OCI-LY3 (cell line): ENCODE measurements around the gene PPP1R7.

Source experiments
- H2AFZ ChIP-seq: fragments of 200-600, 300-600 bp; shearing (Covaris generic); 2 replicates; pipeline ENCODE4 v1.6.0; 2014; ENCODE audit warnings: antibody characterized with exemption, low read depth, low read length
- H3K27ac ChIP-seq: fragments of 200-600, 300-600 bp; sonication (generic); 2 replicates; pipeline ENCODE4 v1.5.1; 2014; ENCODE audit warnings: mild to moderate bottlenecking, low read length, moderate library complexity, mixed read lengths
- H3K27me3 ChIP-seq: fragments of 200-600, 300-600 bp; sonication (generic); 2 replicates; pipeline ENCODE4 v1.6.1; 2014; ENCODE audit warnings: low read depth, low read length, mixed read lengths
- H3K36me3 ChIP-seq: fragments of 200-600, 300-600 bp; sonication (generic); replicated peaks from 2 replicates; pipeline ENCODE3; 2014; ENCODE audit warnings: low read depth, low read length, mixed read lengths
- H3K4me1 ChIP-seq: fragments of 300-600, 200-600 bp; sonication (generic); 2 replicates; pipeline ENCODE4 v1.6.1; 2014; ENCODE audit warnings: low read length, mixed read lengths
- H3K4me2 ChIP-seq: fragments of 200-600, 300-600 bp; sonication (generic); 2 replicates; pipeline ENCODE4 v1.6.1; 2014; ENCODE audit warnings: low read length, mixed read lengths
- H3K4me3 ChIP-seq: fragments of 300-600, 200-600 bp; sonication (generic); 2 replicates; pipeline ENCODE4 v1.5.1; 2014; ENCODE audit warnings: antibody characterized with exemption, mild to moderate bottlenecking, low read length, moderate library complexity
- H3K79me2 ChIP-seq: fragments of 300-600, 200-600 bp; shearing (Covaris generic); 2 replicates; pipeline ENCODE4 v1.6.1; 2014; ENCODE audit warnings: mild to moderate bottlenecking, low read length, mixed read lengths
- H3K9ac ChIP-seq: fragments of 300-600, 200-600 bp; shearing (Covaris generic); 2 replicates; pipeline ENCODE4 v1.6.0; 2014; ENCODE audit warnings: mild to moderate bottlenecking, low read length, moderate library complexity
- H3K9me3 ChIP-seq: fragments of 200-600, 300-600 bp; shearing (Covaris generic); 2 replicates; pipeline ENCODE4 v1.6.1; 2014; ENCODE audit warnings: low read length, mixed read lengths; ENCODE audit not compliant: insufficient read depth
- H4K20me1 ChIP-seq: fragments of 200-600, 300-600 bp; sonication (generic); 2 replicates; pipeline ENCODE4 v1.6.1; 2016; ENCODE audit warnings: low read length, mixed read lengths; ENCODE audit not compliant: insufficient read depth
- CTCF ChIP-seq: fragments of 200-600, 300-600 bp; sonication (generic); IDR thresholded peaks from 2 replicates; pipeline ENCODE4 v1.5.1; 2014; ENCODE audit warnings: antibody characterized with exemption, low read length, low read depth
- EZH2phosphoT487 ChIP-seq: fragments of 200-600 bp; shearing (Covaris generic); IDR thresholded peaks from 2 replicates; pipeline ENCODE4 v1.6.1; 2018; ENCODE audit warnings: antibody characterized with exemption, mixed run types, low read depth

Gene PPP1R7

DNA sequence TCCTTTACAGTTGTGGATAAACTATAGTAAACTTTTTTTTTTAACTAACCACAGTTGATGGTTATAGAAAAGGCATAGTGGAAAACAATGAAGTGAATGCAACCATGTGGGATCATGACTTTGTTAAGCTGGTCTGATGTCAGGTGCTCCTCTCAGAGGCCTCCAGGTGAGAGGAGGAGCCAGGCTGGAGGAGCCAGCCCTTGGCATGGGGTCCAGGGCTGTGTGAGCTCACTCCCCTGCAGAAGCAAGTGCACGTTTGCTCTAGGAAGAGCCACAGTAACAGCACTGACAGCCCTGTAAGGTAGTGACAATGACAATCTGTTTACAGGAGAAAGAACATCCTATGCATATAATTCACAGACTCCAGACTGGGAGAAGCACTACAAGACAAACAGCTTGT lies 5.7 kb downstream of the PPP1R7 start:
- no peaks in the 10 kb centered on the region for H3K36me3 ChIP-seq
- peaks cover 8% of the 10 kb centered on the region for H3K4me1 ChIP-seq

DNA sequence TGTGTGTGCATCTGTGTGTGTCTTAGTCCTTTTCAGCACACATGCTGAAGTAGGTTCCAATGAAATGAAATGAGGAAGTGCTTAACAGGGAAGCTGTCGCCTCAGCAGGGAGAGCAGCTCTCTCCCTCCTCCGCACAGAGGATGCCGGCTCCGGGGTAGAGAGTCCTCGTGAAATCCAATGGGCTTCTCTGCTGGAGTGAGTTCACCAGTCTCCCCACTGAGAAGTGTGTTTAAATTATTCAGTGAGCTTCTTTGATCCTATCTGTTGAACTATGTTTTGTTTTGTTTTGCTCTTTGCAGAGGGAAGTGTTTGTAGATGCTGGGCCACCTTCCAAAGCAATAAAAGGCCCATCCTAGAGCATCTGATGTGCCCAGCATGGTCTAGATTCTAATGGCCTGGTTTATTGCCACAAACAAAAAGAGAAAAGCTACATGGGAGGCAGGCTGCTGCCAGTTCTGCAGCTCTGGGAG lies 6.7 kb downstream of the PPP1R7 start:
- Histone ChIP-seq H3K9ac (no peak overlapping the region), H3K4me1 (no peaks in the 10 kb centered on the region), H3K9me3 (no peaks in the 10 kb centered on the region), H3K27ac (no peak overlapping the region), H4K20me1 (no peaks in the 10 kb centered on the region), H3K4me3 (no peak overlapping the region), H3K4me2 (no peak overlapping the region), H3K27me3 (no peaks in the 10 kb centered on the region), H2AFZ (no peak overlapping the region), H3K36me3 (no peaks in the 10 kb centered on the region), H3K79me2 (peaks cover 12% of the 10 kb centered on the region)
- TF ChIP-seq EZH2phosphoT487, result no peak

More for the DNA sequence above, 5.7 kb downstream of the PPP1R7 start:
- no peak overlapping the region for H3K9ac ChIP-seq
- 0 out of 2 replicates have a peak, but pooled peaks cover 4% of the 10 kb centered on the region for H4K20me1 ChIP-seq
- no peaks in the 10 kb centered on the region for H3K9me3 ChIP-seq
- TF ChIP-seq EZH2phosphoT487 (no peak), CTCF (no peak)
- H2AFZ ChIP-seq, result no peak overlapping the region
- no peak overlapping the region for H3K4me2 ChIP-seq
- H3K79me2 ChIP-seq, result peaks cover 23% of the 10 kb centered on the region
- H3K27ac ChIP-seq, result no peak overlapping the region
- H3K4me3 ChIP-seq, result no peak overlapping the region
- H3K27me3 ChIP-seq, result no peaks in the 10 kb centered on the region

- no peaks in the 10 kb centered on the region for H4K20me1 ChIP-seq
- no peaks in the 10 kb centered on the region for H3K9me3 ChIP-seq
- H3K4me1 ChIP-seq, result no peaks in the 10 kb centered on the region
- H3K27ac ChIP-seq, result no peak overlapping the region
- no peak overlapping the region for H3K4me3 ChIP-seq
- no peak overlapping the region for H3K9ac ChIP-seq
- no peak overlapping the region for H3K4me2 ChIP-seq
- TF ChIP-seq EZH2phosphoT487 (no peak), CTCF (no peak)
- H3K27me3 ChIP-seq, result no peaks in the 10 kb centered on the region
- peaks cover 4% of the 10 kb centered on the region for H3K79me2 ChIP-seq
- H3K36me3 ChIP-seq, result no peaks in the 10 kb centered on the region
- H2AFZ ChIP-seq, result no peak overlapping the region
Measured at GRCh38 chr2:241157841-241158545, 7.7 kb downstream of the PPP1R7 start.

GRCh38 chr2:241158546-241158900 lies 8.3 kb downstream of the PPP1R7 start:
- Histone ChIP-seq H2AFZ (no peak overlapping the region), H3K9ac (no peak overlapping the region), H3K79me2 (no peaks in the 10 kb centered on the region), H4K20me1 (no peaks in the 10 kb centered on the region), H3K9me3 (no peaks in the 10 kb centered on the region), H3K4me2 (no peak overlapping the region), H3K27ac (no peak overlapping the region), H3K36me3 (no peaks in the 10 kb centered on the region), H3K4me1 (no peaks in the 10 kb centered on the region), H3K27me3 (no peaks in the 10 kb centered on the region), H3K4me3 (no peak overlapping the region)
- TF ChIP-seq EZH2phosphoT487 (no peak), CTCF (no peak)
